Body of pancreas (tissue), 4 donors: ENCODE data around the gene FNDC3B.

Source experiments
- CTCF ChIP-seq, 7 experiments: fragments of 450-650 bp in 4 of 7; fragments of 200-600 bp in 3 of 7; sonication (generic) in 3 of 7; IDR thresholded peaks; one replicate each; pipeline ENCODE4 v1.5.1; 2016 to 2019; ENCODE audit warnings: antibody characterized with exemption in 7 of 7
- POLR2A ChIP-seq, 3 donors: fragments of 450-650 bp; IDR thresholded peaks; one replicate each; pipeline ENCODE4 v1.6.1; 2016; ENCODE audit warnings: antibody characterized with exemption in 3 of 3, mild to moderate bottlenecking in 2 of 3

DNA sequence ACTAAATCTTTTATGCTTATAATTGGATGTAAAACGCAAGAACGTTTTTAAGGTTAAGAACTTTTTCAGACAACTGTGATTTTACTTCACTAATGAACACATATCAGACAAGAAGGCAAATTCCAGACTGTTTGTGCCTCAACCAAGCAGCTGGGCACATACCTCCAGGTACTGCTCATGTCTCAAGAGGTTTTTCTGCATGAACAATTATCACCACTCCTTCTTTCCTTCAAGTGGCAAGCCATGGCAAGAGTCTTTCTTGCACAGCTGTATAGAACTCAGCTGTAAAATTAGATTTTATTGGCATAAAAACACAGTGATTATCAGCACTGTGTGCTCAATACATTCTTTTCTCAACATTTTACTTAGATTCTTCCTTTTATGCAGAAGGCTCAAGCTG lies 64.3 kb downstream of the FNDC3B start:
- TF ChIP-seq POLR2A (IDR thresholded peaks at IDR 0.05) (no peak), CTCF (IDR thresholded peaks at IDR 0.05) (no peak)
